NCI-H2227 (cell line): ENCODE results near the gene MYO1G.
"Not testable (repeated sequence)": the region's sequence is repeated elsewhere in the genome, so short reads cannot be mapped to it uniquely, and the experiment has no call there.

Source experiments
- DNase-seq: peaks from one replicate; lab custom pipeline; 2025; ENCODE audit not compliant: unreplicated experiment; lab: John Stamatoyannopoulos, UW

MYO1G gene

DNA sequence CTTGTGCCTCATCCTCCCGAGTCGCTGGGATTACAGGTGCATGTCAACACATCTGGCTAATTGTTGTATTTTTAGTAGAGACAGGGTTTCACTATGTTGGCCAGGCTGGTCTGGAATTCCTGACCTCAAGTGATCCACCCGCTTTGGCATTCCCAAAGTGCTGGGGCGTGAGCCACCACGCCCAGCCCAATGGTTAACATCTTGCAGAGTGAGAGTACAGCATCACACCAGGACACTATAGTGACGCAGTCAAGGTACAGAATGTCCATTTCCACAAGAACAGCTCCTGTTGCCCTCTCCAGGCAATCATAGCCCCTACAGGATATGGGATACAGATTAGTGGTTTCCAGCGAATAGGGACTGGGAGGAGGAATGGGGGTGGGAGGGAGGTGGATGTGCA, 34.0 kb downstream of the MYO1G start:
- DNase-seq = no peak

DNA sequence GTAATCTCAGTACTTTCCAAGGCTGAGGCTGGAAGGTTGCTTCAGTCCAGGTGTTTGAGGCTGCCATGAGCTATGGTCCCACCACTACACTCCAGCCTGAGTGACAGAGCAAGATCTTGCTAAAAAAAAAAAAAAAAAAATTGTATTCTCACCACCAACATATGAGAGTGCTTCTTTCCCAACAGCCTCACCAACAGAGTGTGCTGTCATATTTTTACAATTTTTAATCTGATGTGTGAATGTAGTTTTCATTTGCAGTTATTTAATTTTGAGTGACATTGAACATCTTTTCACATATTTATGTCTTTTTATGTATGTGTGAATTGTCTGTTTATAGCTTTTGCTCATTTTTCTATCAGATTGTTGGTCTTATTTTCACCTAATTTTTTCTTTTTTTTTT, 35.2 kb downstream of the MYO1G start:
- DNase-seq = no peak

- no peak for DNase-seq
These were observed 41.4 kb downstream of the MYO1G start for GRCh38 chr7:44937426-44937825.

GRCh38 chr7:44936322-44936721, 42.5 kb downstream of the MYO1G start:
- DNase-seq = no peak

DNA sequence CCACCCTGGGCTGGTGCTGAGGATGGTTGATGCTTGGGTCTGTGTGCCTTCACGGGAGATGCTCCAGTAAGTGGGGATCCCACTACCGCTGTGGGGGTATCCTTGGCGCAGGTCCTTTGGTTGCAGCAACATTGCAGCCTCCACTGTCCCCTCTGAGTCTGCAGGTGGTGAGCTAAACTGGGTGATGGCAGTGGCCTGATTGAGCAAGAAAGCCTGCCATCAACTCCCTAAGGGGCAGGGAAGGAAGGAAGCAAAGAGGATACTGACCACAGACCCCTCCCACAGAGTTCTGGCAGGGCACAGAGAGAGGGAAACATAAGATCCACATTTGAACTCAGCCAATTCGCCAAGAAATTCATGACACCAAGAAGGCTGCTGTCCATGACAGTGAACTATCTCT, 43.2 kb downstream of the MYO1G start:
- DNase-seq = no peak

GRCh38 chr7:44935016-44935415, 43.8 kb downstream of the MYO1G start:
- no peak for DNase-seq

DNA sequence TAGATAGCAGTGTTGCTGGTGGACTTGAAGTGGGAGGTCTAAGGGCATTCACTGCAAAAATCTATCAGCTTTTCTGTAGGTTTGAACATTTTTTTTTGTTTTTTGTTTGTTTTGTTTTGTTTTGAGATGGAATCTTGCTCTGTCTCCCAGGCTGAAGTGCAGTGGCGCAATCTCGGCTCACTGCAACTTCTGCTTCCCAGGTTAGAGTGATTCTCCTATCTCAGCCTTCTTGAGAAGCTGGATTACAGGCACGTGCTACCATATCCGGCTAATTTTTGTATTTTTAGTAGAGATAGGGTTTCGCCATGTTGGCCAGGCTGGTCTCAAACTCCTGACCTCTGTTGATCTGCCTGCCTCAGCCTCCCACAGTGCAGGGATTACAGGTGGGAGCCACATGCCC, 44.3 kb downstream of the MYO1G start:
- DNase-seq = not testable (repeated sequence)

- DNase-seq = no peak
These were observed 47.9 kb downstream of the MYO1G start for GRCh38 chr7:44930921-44931320.

GRCh38 chr7:44922351-44922694, 56.5 kb downstream of the MYO1G start:
- no peak for DNase-seq

DNA sequence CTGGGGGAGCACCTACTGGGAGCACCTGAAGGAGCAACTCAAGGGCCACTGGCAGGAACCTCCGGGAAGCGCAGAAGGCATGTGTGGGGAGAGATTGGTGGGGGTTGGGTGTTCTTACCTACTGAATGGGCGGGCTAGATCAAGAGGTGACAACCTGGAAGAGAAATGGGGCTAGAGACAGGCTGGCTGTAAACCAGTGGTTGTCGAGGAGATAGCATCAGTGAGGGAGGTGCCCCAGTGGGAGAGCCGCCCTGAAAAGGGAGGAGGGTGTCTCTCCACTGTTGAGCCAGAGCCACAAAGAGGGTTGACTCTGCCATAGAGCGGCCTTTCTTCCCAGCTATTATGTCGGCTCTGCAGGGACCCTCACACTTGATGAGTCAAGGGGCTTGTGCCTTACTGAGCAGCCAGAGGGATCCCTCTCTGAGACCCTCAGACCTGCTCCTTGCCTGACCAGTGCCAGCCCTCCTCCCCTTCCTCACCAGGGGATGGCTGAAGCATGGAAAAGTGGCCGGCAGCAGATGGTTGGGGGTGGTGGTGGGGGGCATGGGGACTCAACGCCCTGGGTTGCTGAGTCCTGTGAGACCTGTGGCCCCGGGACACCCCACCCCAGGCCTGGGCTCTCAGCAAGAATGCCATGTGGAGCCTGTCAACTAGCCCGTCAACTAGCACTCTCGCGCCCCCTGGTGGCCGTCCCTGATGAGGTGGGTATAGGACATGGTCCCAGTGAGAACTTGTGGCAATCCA, 57.0 kb downstream of the MYO1G start:
- DNase-seq = no peak

- DNase-seq = no peak
These were observed 58.7 kb downstream of the MYO1G start for GRCh38 chr7:44920119-44920518.

DNA sequence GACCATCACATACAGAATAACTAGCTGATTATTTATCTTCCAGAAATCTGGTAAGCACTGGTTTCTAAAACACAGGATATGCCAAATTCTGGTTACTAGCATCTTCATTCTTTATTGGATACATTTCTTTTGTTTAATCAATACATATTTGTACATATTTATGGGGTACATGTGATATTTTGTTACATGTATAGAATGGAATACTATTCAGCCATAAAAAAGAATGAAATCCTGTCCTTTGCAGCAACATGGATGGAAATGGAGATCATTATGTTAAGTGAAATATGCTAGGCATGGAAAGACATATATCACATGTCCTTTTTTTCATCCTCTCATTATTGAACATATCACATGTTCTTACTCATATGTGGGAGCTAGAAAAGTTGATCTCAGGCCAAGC, 60.8 kb downstream of the MYO1G start:
- DNase-seq = no peak

- no peak for DNase-seq
These were observed 61.4 kb downstream of the MYO1G start for GRCh38 chr7:44917465-44917864.

GRCh38 chr7:44914992-44915607, 63.7 kb downstream of the MYO1G start:
- no peak for DNase-seq

DNA sequence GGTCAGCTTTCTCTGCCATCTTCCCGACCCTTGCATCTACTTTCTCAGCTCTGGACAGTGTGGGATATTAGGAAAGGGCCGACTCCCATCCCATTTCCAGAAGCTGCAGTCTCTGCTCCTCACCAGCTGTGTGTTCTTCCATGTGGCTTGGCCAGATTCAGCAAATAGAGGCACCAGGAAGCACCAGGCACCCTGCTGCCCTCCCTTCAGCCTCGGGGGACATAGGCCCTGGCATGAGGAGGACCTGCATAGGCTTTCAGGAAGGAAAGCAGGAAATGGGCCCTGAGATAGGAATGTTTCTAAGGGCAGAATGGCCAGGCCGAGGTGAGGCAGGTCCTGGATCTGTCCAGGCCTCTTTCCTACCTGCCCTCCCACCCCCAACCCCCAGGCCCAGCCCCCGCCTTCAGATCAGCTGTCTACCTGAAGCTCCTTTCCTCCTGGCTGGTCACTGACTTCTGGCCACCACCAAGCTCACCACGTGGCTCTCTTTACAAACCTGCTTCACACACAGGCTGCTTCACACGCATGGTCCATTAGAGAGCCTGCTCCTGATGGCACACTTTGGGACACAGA, 66.0 kb downstream of the MYO1G start:
- DNase-seq = peak; percentile 34
